ENCODE data around the gene MYO7B.

The MYO7B gene

DNA sequence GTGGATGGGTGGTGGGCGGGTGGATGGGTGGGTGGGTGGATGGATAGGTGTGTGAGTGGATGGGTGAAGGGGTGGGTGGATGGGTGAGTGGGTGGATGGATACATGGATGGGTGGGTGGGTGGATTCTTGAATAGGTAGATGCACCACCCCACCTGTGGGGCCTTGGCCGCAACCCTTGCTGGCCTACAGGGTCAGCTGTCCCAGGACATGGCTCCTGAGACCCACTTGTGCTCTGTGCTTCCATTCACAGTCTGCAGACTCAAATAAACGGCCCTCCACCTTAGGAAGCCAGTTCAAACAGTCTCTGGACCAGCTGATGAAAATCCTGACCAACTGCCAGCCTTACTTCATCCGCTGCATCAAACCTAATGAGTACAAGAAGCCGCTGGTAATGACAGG lies 54.4 kb downstream of the MYO7B start:
- DNase-seq (ENCODE audit: low read depth) = no peak

DNA sequence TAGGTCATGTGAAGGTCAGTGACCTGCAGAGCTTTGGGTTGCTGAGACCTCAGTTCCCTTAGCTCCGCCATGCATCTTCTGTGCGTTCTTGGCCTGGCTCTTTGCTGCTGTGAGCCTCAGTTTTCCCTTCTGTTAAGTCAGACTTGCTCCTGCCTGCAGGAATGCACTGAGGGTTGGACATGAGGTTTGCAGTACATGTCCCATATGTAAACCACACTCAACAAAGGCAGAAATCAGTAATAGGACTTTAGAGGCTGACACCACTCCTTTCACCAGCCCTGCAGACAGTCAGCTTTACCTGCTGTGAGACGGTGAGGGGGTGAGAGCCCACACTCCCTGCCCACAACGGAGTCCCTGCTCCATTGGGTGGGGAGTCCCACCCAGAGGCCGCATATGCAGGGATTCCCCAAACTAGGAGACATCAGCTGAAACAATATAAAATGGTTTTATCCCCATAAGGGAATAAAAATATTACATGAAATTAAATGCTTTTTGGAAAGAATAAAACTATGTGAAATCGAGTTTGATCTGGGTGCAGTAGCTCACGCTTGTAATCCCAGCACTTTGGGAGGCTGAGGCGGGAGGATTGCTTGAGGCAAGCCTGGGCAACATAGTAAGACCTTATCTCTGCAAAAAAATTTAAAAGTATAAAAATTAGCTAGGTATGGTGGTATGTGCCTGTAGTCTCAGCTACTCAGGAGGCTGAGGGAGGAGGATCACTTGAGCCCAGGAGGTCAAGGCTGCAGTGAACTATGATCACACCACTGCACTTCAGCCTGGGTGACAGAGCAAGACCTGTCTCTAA lies 55.1 kb downstream of the MYO7B start:
- DNase-seq (ENCODE audit: low read depth) = no peak

DNA sequence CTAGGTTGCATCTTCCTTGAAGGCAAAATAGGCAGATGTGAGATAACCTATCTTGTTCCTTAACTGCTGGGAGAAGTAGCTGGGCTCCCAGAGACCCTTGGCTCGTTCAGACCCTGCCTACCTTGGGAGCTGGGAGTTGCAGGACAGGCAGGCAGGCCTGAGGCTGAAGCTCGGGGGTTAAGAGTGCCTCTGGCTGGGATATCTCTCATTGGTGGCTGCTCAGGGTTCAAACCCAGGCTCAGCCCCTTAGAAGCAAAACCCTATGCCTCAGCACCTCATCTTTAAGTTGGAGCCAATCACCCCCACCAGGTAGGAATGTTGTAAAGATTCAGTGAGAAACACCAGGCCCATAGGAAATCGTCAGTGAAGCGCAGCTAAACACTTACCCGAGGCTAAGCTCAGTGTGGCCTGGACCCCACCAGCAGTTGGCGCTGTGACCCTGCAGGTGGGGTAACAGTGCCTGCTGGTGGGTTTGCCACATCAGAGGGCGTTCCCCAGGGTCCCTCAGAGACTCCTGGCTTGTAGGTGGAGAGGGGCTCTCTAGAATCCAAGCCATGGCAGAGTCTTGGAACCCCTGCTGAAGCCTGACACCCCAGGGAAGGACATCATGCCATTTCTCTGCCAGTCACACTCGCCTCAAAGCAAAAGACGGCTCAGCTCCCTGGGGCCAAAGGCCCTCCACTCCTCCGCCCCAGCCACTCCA lies 55.9 kb downstream of the MYO7B start:
- peak; percentile 56 for DNase-seq (ENCODE audit: low read depth)

DNA sequence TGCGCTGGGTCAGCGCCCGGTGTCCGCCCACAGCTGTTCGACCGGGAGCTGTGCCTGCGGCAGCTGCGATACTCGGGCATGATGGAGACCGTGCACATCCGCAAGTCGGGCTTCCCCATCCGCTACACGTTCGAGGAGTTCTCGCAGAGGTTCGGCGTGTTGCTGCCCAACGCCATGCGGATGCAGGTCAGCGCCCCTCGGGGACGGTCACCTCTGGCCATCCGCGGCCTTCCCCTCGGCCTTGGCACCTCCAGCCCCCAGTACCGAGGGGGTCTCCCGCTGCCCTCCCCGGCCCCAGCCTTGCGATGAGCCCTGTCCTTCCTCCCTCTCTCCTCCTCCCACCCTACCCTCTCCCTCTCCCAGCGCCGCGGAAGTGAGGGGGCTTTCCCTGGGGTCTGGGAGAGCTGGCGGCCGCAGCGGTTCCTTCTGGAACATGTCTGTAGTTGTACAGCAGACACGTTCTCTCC lies 57.3 kb downstream of the MYO7B start:
- no peak for DNase-seq (ENCODE audit: low read depth)

DNA sequence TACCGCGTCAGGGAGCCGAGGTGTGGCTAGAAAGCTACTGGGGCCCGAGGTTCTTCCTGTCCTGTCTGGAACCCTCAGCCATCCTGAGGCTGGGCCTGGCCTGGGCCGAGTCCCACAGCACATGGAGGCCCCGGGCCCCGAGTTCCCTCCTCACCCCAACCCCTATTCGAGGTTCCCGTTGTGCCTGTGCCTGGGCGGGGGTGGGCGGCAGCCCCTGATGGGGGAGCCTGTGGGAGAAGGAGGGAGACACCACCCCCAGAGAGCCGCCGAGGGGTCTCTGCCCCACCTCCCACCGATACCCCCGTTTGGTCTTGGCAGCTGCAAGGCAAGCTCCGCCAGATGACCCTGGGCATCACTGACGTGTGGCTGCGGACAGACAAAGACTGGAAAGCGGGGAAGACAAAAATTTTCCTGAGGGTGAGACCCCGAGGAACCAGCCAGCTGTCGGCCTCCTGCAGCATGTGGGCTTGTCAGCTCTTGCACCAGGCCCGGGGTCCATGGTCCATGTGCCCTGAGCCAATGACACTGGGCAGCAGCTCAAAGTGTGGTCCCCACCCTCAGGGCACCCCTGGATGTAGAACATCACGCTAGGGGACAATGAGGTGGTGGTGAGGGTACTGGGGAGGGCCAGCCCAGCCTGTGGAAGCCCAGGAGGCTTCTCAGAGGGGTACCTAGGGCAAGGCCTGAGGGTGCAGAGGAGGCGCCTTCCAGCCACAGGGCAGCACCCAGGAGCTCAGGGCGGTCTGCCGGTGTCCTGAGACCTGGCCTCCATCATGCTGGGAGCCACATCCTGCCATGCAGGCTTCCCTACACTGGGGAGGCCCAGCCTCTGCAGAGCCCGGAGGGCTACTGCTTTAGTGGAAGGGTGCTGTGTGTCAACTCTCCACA lies 58.0 kb downstream of the MYO7B start:
- no peak for DNase-seq (ENCODE audit: low read depth)

DNA sequence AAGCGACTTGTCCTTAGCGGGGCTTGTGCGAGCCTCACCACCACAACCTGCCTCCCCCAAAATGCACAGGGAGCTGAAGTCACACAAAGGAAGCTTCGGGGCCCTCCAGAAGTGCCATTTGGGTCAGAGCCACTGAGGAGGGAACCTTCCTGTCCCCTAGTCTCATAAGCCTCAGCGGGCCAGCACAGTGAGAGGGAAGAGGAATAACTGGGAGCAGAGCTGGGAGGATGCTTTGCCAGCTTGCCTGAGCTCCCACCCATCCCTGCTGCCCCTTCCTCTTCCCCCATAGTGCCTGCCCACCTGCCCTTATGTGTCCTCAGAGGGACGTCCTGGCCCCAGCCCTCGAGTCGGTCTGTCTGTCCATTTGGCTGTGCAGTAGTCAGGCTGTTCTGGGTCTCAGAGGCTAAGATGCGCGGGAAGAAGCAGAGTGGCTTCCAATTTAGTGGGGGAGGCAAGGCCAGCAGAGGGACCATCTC lies 58.7 kb downstream of the MYO7B start:
- no peak for DNase-seq (ENCODE audit: low read depth)

DNA sequence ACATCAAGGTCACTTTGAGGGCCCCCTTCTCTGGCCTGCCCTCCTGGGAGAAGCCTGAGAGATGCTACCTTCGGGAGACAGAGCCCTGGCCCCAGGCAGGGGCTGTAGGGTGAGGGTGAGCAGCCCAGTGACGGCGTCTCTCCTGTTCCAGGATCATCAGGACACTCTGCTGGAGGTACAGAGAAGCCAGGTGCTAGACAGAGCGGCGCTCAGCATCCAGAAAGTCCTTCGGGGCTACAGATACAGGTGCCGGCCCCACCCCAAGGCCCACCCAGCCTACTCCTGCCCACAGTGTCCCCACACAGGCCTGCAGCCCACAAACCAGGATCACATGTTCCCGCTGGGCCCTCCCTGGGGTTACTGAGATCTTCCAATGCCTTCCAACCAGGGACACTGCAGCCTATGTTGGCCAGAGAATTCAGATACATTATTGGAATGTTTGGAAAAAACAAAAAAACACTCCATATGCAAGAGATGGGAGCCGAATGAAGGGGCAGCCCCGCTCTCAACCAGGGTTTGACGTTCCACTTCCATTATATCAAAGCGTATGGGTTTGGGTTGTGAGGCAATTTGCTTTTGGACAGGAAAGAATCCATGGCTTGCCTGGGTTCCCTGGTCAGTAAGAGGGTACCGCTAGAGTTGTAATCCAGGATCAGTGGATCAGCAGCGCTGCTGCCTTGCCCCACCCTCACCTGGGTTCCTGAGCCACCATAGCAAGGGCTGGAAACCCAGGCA lies 61.0 kb downstream of the MYO7B start:
- DNase-seq (ENCODE audit: low read depth) = no peak

DNA sequence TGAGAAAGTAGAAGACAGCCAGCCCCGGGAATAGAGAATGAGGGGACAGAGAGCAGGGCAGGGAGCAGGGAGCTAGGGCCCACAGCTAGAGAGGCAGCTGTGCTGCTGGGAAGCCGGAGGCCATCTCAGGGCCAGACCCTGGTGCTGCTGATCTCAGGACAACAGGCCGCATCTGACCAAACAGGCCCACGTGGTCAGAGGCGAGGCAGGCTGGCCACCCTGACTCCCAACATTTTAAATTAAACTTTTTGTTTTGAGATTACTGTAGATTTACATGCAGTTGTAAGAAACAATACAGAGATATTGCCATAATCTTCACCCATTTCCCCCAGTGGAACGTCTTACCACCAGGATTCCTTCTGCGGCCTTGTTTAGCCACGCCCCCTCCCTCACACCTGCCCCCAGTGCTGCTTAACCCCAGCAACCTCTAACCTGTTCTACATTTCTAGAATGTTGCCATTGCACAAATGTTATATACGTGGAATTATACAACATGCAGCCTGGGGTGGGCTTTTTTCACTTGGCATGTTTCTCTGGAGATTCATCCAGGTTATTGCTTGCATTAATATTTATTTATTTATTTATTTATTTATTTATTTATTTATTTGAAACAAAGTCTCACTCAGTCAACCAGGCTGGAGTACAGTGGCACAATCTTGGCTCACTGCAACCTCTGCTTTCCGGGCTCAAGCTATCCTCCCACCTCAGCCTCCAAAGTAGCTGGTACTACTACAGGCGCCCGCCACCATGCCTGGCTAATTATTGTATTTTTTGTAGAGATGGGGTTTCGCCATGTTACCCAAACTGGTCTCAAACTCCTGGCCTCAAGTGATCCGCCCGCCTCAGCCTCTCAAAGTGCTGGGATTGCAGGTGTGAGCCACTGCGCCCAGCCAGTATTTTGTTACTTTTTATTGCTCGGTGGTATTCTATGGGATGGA lies 61.8 kb downstream of the MYO7B start:
- no peak for DNase-seq (ENCODE audit: low read depth)

DNA sequence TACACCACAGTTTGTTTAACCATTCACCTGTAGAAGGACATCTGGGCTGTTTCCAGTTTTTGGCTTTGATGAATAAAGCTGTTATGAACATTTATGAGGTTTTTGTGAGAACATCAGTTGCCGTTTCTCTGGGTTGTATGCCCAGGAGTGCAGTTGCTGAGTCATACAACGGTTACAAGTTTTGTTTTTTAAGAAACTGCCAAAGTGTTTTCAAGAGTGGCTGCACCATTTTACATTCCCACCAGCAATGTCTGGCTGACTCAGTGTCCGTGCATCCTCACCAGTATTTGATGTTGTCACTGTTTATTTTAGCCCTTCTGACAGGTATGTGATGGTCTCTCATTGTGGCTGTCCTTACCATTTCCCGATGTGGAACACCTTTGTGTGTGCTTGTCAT lies 62.5 kb downstream of the MYO7B start:
- no peak for DNase-seq (ENCODE audit: low read depth)

DNA sequence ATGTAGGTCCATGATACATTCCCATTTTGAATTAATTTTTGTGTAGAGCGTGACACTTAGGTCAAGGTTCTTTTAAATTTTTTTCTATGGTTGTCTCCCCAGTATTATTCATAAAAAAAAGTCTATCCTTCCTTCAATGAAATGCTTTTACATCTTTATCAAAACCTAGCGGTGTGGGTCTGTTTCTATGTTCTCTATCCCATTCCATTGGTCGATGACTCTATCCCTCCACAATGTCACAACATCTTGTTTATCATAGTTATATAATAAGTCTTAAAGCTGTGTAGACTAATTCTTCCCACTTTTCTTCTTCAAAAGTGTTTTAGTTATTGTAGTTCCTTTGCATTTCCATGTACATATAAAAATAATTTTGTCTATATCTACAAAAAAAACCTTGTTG lies 63.2 kb downstream of the MYO7B start:
- no peak for DNase-seq (ENCODE audit: low read depth)

DNA sequence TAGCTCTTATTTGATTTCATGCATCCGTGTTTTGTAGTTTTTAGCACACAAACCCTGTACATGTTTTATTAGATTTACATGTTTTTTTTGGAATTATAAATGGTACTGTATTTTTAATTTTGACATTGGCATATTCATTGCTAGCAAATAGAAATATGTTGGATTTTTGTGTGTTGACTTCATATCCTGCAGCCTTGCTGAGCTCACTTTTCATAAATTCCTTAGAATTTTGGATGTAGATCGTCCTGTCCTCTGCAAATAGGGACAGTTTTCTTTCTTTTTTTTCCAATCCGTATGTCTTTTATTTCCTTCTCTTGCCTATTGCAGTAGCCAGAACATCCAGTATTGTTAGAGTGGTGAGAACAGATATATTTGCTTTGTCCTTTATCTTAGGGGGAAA lies 63.7 kb downstream of the MYO7B start:
- no peak for DNase-seq (ENCODE audit: low read depth)

DNA sequence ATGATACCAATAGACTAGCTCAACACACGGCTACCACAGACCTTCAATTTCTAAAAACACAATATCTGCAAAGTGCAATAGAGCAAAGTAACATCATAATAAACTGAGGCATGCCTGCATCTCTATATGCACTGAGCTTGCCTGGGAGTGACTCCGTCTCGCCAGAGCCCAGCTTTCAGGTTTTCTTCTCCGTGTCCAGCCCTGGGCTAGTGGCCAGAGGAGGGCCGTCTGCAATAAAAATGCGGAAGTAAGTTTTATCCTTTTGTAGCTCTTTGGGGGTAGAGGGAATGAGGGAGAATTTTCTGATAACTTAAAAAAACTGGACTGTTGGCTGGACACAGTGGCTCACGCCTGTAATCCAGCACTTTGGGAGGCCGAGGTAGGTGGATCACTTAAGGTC lies 69.5 kb downstream of the MYO7B start:
- no peak for DNase-seq (ENCODE audit: low read depth)

DNA sequence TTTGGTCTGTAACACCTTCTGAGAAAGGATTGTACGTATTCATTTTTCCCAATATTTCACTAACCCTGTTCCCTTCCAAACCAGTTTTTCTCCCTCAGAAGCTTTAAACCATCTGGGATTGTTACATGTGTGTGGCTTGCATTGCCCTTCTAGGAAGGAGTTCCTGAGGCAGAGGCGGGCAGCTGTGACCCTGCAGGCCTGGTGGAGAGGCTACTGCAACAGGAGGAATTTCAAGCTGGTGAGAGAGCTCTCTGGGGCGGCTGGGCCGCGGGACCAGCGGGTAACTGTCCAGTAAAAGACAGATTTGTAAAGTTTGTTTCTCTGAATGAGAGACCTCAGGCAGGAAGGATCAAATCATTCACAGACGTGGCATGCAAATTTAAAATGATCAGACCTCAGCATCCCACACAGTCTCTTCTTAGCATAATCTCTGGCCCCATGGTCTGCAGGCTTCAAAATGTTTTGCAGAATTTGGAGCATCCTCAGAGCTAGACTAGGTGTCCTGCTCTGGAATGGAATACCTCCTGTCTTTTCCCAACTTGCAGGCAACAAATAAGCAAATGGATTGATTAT lies 70.3 kb downstream of the MYO7B start:
- DNase-seq (ENCODE audit: low read depth) = no peak

DNA sequence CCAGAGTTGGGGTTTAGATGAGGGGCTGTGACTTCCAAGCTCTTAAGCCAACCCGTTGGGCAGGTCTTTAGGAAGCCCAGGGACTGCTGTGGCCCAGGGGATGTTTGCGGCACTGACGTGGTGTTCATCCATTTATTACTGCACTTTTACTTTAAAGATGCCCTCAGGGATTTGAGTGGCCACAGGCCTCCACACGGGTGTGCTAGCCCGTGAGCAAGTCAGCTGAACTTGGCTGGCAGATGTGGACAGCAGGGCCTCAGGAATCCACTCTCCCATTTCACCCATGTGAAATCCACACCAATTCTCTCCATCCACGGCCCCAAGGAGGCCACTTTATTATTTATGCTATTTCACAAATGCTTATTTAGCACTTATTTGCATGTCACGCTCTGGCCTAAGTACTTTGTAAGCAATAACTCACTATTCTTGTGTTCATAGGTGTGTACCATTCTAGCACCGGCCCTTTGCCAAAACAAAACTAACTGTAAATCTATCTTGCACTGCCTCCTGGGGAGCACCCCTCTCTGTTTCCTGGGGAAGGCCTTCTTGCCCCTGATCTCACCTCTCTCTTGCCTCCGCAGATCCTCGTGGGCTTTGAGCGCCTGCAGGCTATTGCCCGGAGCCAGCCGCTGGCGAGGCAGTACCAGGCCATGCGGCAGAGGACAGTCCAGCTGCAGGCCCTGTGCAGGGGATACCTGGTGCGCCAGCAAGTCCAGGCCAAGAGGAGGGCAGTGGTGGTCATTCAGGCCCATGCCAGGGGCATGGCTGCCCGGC lies 71.3 kb downstream of the MYO7B start:
- no peak for DNase-seq (ENCODE audit: low read depth)

DNA sequence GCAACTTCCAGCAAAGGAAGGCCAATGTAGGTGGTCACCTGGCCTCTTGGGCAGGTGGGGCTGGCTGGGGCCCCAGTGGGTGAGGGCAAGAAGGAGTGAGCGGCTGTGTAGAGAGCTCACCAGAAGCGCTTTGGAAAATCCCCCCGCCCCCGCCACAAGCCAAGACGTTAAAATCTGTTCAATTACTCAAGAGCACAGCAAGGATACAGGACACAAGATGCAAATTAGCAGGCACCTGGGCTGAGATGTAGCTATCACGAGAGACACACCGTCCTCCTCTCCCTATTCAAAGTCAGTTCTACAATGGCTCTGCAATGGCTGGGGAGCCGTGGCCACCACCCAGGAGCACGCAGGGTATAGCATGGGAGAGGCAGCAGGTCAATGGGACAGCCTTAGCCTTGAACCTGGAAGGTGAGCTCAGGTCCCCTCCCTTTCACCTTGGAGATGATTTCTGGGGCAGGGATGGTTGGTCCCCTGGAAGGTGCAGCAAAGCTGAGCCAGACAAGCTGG lies 72.0 kb downstream of the MYO7B start:
- DNase-seq (ENCODE audit: low read depth) = no peak

DNA sequence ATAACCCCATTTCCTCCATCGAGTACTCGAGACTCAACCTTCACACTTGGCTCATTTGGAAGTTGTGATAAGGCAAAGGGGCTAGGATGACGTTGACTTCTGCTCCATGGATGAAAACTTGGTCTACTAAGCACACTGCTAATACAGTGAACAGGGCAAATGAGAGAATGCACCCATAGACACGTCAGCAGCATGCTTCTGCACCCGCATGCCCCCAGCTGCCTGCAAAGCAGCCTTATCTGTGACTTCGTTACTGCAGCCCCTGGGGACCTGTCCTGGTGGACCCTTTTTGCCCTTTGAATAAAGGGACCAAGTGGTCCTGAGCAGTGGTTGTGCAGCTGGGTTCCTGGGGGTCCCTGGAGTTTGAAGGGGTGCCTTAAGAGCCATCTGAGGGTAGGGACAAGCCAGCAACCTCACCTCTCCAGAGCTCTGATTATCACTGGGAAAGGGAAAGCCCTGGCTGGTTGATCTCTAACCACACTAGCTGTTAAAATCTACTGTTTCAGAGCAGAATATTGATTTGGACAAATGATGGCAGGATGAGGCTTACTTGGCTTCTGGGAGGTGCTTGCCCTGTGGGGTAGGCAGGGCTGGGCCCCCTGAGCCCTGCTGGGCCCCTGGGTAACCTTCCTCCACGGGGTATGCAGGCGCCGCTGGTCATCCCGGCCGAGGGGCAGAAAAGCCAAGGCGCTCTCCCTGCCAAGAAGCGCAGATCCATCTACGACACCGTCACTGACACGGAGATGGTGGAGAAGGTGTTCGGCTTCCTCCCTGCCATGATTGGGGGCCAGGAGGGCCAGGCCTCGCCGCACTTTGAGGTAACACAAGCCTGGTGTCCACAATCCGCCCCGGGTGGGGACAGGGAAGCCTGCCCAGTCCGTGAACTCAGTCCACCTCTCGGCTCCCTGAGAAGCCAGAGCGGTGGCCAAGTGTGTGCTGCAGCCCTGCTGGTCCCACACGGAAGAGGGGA lies 72.9 kb downstream of the MYO7B start:
- DNase-seq (ENCODE audit: low read depth) = no peak

DNA sequence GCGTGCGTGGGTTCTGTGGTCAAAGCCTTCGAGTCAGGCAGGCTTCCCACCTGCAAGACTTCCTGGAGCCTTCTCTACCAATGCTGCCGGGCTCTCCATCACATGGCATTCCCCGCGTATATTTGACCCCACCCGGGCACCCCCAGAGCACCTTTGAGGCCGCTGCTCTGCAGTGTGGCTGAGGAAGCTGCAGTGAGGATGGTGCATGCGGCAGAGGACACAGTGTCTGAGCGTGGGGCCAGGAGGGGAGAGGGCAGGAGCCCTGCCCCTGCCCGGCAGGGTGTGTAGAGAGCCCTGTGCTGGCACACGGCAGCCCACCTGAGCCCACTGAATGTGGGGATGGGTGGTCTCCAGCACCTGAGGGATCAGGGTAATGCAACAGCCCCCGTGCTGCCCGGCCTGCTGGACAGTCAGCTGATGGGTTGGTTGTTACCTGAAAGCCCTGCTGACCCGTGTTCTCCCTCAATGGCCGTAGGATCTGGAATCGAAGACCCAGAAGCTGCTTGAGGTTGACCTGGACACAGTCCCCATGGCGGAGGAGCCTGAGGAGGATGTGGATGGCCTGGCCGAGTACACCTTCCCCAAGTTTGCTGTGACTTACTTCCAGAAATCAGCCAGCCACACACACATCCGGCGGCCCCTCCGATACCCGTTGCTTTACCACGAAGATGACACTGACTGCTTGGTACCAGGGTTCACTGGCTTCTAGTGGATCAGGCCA lies 73.7 kb downstream of the MYO7B start:
- DNase-seq (ENCODE audit: low read depth) = no peak
